ENCODE data around the gene NF1.

The NF1 gene

DNA sequence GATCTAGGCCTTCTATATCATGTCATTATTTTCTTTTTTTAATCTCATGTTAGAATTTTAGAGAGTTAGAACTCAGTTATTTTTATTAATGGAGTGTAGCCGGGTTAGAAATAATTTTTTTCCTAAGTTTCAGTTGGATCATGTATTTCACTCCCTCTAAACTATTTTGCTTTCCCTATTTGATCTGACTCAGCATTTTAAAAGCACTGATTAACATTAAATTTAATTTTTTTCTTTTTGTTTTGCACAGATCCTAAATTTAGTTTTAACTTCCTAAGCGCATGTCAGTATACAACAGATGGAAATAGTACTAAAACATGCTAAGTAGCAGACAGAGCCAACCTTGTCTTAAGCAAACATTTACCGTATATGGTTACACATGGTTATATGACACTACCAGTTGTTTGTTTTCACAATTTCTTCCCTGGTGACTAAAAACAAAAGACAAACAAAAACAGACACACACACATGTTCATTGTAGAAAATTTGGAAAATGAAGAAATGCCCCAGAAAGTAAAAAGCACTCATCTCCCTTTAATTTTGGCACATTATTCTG, 263.1 kb downstream of the NF1 start:
- DNase-seq (ENCODE audit: low spot score): no peak
- TF ChIP-seq, protein P1, sequence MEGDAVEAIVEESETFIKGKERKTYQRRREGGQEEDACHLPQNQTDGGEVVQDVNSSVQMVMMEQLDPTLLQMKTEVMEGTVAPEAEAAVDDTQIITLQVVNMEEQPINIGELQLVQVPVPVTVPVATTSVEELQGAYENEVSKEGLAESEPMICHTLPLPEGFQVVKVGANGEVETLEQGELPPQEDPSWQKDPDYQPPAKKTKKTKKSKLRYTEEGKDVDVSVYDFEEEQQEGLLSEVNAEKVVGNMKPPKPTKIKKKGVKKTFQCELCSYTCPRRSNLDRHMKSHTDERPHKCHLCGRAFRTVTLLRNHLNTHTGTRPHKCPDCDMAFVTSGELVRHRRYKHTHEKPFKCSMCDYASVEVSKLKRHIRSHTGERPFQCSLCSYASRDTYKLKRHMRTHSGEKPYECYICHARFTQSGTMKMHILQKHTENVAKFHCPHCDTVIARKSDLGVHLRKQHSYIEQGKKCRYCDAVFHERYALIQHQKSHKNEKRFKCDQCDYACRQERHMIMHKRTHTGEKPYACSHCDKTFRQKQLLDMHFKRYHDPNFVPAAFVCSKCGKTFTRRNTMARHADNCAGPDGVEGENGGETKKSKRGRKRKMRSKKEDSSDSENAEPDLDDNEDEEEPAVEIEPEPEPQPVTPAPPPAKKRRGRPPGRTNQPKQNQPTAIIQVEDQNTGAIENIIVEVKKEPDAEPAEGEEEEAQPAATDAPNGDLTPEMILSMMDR (IDR thresholded peaks at IDR 0.05; ENCODE audit: extremely low read depth, missing control alignments): no peak

DNA sequence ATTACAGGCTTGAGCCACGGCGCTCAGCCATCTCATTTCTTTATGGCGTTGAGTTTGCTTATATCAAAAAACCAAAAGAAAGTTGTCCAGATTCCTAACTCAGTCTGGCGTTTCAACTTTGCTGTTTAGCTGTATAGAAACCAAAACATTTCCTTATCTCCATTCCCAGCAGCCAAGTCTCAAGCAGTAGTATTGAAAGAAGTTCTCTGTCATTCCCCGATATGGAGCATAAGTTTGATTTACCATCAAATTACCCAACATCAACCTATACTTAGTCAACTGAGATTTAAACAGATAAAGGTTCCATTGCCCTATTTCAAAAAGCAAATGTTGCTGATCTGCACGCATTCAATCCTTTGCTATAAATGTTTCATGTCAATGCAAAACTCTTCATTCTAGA, 269.2 kb downstream of the NF1 start:
- TF ChIP-seq, protein P1 (IDR thresholded peaks at IDR 0.05; ENCODE audit: extremely low read depth, missing control alignments): no peak
- DNase-seq (ENCODE audit: low spot score): no peak

DNA sequence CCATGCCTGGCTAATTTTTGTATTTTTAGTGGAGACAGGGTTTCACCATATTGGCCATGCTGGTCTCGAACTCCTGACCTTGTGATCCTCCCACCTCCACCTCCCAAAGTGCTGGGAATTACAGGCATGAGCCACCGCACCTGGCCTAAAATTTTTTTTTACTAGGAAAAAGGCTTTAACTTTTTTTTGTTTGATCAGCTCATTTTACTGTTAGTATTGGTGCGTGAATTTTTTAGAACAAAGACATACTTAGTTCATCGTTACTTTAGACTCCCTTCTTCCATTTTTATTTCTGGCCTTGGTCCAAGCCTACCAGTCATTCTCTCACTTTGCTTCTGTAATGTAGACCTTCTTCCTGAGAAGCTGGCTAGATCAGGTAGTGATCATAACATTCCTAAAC, 271.3 kb downstream of the NF1 start:
- TF ChIP-seq, protein P1 (IDR thresholded peaks at IDR 0.05; ENCODE audit: extremely low read depth, missing control alignments): no peak
- no peak for DNase-seq (ENCODE audit: low spot score)

DNA sequence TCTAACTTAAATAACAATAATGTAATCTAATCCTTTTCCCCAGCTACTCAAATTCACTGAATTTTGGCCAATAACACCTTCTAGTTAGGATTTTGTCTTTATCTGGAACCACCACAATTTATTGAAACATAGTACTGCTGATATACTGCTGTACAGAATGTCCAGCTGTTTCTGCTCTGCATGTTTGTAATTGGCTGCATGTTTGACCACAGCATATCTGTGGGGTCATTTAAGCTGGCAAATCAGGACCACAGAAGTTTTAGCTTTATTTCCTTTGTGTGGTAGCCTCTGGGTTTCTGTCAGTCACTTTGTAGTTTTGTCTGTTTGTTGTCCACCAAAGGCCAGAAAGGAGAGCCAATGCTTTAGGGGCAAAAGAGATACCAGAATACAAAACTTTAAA, 274.5 kb downstream of the NF1 start:
- DNase-seq (ENCODE audit: low spot score): no peak
- TF ChIP-seq, protein P1 (IDR thresholded peaks at IDR 0.05; ENCODE audit: extremely low read depth, missing control alignments): no peak

DNA sequence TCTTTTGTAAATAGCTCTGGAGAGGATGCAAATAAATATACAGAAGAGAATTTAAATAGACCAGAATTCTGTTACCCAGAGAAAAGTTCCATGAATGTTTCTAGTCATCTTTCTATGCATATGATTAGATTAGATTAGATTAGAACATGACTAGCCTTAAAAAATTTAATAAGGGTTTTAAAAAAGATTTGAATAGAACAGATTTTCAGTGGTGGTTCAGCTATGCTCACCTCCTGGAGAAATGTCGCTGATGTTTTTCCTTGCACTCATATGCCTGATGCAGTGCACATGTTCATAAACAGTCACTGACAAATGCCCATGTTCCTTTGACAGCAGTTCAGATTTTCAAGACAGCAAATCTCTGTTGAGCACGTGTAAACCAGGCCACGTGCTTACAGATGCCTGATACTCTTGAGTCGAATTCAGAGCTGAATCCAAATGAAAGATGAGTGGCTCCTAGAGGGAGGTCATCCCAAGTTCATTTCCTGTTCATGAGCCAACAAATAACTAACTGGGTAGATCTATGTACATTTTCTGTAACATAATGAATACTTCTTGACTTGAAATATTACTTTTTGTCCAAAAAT, 276.8 kb downstream of the NF1 start:
- DNase-seq (ENCODE audit: low spot score): no peak
- TF ChIP-seq, protein P1 (IDR thresholded peaks at IDR 0.05; ENCODE audit: extremely low read depth, missing control alignments): no peak

DNA sequence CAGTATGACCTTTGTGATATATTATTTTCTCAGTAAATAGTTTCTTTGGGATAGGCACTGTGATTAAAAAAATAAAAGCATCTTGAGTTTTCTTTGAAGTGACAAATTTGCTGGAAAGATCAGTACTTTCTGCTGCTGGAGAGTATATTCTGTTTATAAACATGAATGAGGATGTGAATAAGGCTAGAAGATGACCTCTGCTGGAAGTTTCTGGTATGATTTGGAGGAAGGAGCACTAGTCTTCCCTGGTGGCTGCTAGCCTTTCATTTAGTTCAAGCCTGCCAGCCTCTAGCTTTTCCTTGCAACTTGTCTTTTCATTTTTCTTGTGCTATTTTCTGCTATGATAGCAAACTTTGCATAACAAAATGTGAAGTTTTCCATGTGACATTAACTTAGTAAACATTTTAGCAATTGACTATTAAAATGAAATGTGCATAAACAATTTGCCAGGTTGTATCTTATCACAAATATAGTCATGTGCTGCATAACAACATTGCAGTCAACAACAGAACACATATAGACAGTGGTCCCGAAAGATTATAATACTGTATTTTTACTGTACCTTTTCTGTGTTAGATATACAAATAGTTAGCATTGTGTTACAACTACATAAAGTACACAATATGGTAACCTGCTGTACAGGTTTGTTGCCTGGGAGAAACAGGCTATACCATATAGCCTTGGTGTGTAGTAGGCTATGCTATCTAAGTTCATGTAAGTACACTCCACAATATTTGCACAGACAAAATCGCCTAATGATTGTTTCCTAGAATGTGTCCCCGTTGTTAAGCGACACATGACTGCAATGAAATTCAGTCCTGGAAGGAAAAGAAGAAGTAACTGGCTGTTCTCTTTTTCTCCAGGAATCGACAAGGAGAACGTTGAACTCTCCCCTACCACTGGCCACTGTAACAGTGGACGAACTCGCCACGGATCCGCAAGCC, 278.6 kb downstream of the NF1 start:
- DNase-seq (ENCODE audit: low spot score): peak; percentile 45
- TF ChIP-seq, protein P1 (IDR thresholded peaks at IDR 0.05; ENCODE audit: extremely low read depth, missing control alignments): peak; percentile 27

DNA sequence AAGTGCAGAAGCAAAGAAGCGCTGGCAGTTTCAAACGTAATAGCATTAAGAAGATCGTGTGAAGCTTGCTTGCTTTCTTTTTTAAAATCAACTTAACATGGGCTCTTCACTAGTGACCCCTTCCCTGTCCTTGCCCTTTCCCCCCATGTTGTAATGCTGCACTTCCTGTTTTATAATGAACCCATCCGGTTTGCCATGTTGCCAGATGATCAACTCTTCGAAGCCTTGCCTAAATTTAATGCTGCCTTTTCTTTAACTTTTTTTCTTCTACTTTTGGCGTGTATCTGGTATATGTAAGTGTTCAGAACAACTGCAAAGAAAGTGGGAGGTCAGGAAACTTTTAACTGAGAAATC, 279.3 kb downstream of the NF1 start:
- DNase-seq (ENCODE audit: low spot score): no peak
- TF ChIP-seq, protein P1 (IDR thresholded peaks at IDR 0.05; ENCODE audit: extremely low read depth, missing control alignments): no peak
